GM12872 (cell line): ENCODE results near the gene MLXIP.

ENCODE experiments used
- CTCF ChIP-seq: IDR thresholded peaks from 3 replicates; pipeline ENCODE4 v1.5.1; 2011; ENCODE audit warnings: low read depth, mild to moderate bottlenecking, low read length, moderate library complexity; ENCODE audit not compliant: insufficient read depth

Gene MLXIP

GRCh38 chr12:122096591-122097149 lies 18.1 kb downstream of the MLXIP start:
- no peak for TF ChIP-seq CTCF

DNA sequence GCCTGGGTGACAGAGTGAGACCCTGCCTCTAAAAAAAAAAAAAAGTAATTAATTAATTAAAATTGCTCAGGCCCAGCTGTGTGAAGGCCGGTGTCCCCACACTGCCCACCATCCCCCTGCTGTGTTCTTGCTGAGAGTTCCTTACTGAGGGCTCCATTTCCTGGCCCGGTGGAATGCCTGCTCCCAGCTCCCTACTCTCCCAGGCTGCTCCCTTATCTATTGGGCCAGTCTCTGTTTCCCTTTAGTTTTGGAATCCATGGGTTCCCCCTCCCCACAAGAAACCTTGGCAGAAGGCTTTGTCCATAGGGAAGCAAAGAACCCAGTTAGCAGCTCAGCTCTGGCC lies 19.0 kb downstream of the MLXIP start:
- no peak for TF ChIP-seq CTCF

- no peak for TF ChIP-seq CTCF
Measured at GRCh38 chr12:122097927-122098756, 19.6 kb downstream of the MLXIP start.

GRCh38 chr12:122099280-122099749 lies 20.8 kb downstream of the MLXIP start:
- TF ChIP-seq CTCF = no peak

- no peak for TF ChIP-seq CTCF
Measured at GRCh38 chr12:122099856-122100255, 21.3 kb downstream of the MLXIP start.

GRCh38 chr12:122100568-122100967 lies 22.0 kb downstream of the MLXIP start:
- no peak for TF ChIP-seq CTCF

GRCh38 chr12:122102331-122102730 lies 23.8 kb downstream of the MLXIP start:
- TF ChIP-seq CTCF = no peak
